GM23338 (cell line): ENCODE data around the gene NOD1. TPM values are rescaled to one million over a fixed set of nuclear protein-coding genes. Genes with fewer than 3 reads are reported as not detected.

Experiments used
- ATAC-seq: fragments of 200-7000 bp; cut with Tn5 transposase; 3 replicates; pipeline ENCODE4 v1.9.1; 2020
- DNase-seq: peaks from one replicate; pipeline ENCODE4 v3.0.0-alpha.2; 2015; ENCODE audit warnings: low spot score
- H2AFZ ChIP-seq: fragments of 200-600 bp; sonication (generic); 2 replicates; pipeline ENCODE4 v1.8.0; 2016; ENCODE audit warnings: antibody characterized with exemption, mild to moderate bottlenecking, moderate library complexity
- H3F3A ChIP-seq: fragments of 200-600 bp; sonication (generic); replicated peaks from 2 replicates; pipeline ENCODE4 v1.8.0; 2017; ENCODE audit warnings: antibody characterized with exemption, mixed run types, low read depth
- H3K27ac ChIP-seq: fragments of 200-600 bp; sonication (generic); 2 replicates; pipeline ENCODE4 v1.6.1; 2016; ENCODE audit warnings: low read depth
- H3K27me3 ChIP-seq: fragments of 200-600 bp; sonication (generic); 2 replicates; pipeline ENCODE4 v1.8.0; 2016; ENCODE audit warnings: mild to moderate bottlenecking, mixed run types, moderate library complexity; ENCODE audit not compliant: insufficient read depth
- H3K36me3 ChIP-seq: fragments of 200-600 bp; sonication (generic); 2 replicates; pipeline ENCODE4 v1.8.0; 2016; ENCODE audit warnings: mild to moderate bottlenecking; ENCODE audit not compliant: insufficient read depth
- H3K4me1 ChIP-seq: fragments of 200-600 bp; sonication (generic); 2 replicates; pipeline ENCODE4 v1.8.0; 2016; ENCODE audit warnings: mild to moderate bottlenecking, moderate library complexity; ENCODE audit not compliant: insufficient read depth
- H3K4me2 ChIP-seq: fragments of 200-600 bp; sonication (generic); 2 replicates; pipeline ENCODE4 v1.7.1; 2017; ENCODE audit warnings: mixed run types
- H3K4me3 ChIP-seq: fragments of 200-600 bp; sonication (generic); 2 replicates; pipeline ENCODE4 v1.6.1; 2016; ENCODE audit warnings: mixed run types
- H3K79me2 ChIP-seq: fragments of 200-600 bp; sonication (generic); replicated peaks from 2 replicates; pipeline ENCODE4 v1.8.0; 2017; ENCODE audit warnings: mild to moderate bottlenecking; ENCODE audit not compliant: insufficient read depth
- H3K9me2 ChIP-seq: fragments of 200-600 bp; sonication (generic); 2 replicates; pipeline ENCODE4 v1.8.0; 2017; ENCODE audit not compliant: insufficient read depth
- H4K20me1 ChIP-seq: fragments of 200-600 bp; sonication (generic); replicated peaks from 2 replicates; pipeline ENCODE4 v1.8.0; 2017; ENCODE audit warnings: mild to moderate bottlenecking; ENCODE audit not compliant: insufficient read depth
- H3K27ac Mint-ChIP-seq: 2 replicates; pipeline ENCODE4 v1.8.0; 2020; ENCODE audit warnings: inconsistent platforms, mild to moderate bottlenecking, moderate library complexity, mixed read lengths
- H3K27me3 Mint-ChIP-seq: 3 replicates; pipeline ENCODE4 v1.8.0; 2022; ENCODE audit warnings: low read depth, mild to moderate bottlenecking, moderate library complexity, mixed read lengths, inconsistent platforms; ENCODE audit not compliant: insufficient read depth, poor library complexity
- H3K36me3 Mint-ChIP-seq: 3 replicates; pipeline ENCODE4 v1.8.0; 2021; ENCODE audit warnings: low read depth, mild to moderate bottlenecking, inconsistent platforms, moderate library complexity, mixed read lengths
- H3K4me1 Mint-ChIP-seq: 3 replicates; pipeline ENCODE4 v1.8.0; 2020; ENCODE audit warnings: mild to moderate bottlenecking, inconsistent platforms, mixed read lengths
- H3K4me3 Mint-ChIP-seq: 3 replicates; pipeline ENCODE4 v1.8.0; 2021; ENCODE audit warnings: moderate library complexity, mild to moderate bottlenecking, inconsistent platforms, mixed read lengths
- H3K9me3 Mint-ChIP-seq: 3 replicates; pipeline ENCODE4 v1.8.0; 2020; ENCODE audit warnings: moderate library complexity, mild to moderate bottlenecking, inconsistent platforms, mixed read lengths
- CTCF ChIP-seq, 2 experiments: fragments of 200-600 bp in 1 of 2; sonication (generic) in 1 of 2; conservative IDR thresholded peaks; 2 replicates each; pipeline versions ENCODE4 v1.5.1 to v1.6.1; 2016 to 2017; ENCODE audit warnings: antibody characterized with exemption in 2 of 2, low read depth in 2 of 2, mild to moderate bottlenecking in 2 of 2, moderate library complexity in 1 of 2
- ETS1 ChIP-seq: IDR thresholded peaks from 2 replicates; pipeline ENCODE4 v1.6.1; 2016; ENCODE audit warnings: antibody characterized with exemption
- EZH2 ChIP-seq: fragments of 200-600 bp; sonication (generic); IDR thresholded peaks from one replicate; pipeline ENCODE4 v1.8.0; 2017; ENCODE audit warnings: antibody characterized with exemption, mild to moderate bottlenecking, low read depth; ENCODE audit not compliant: unreplicated experiment
- EZH2phosphoT487 ChIP-seq: fragments of 200-600 bp; sonication (generic); IDR thresholded peaks from one replicate; pipeline ENCODE4 v1.8.1; 2018; ENCODE audit warnings: antibody characterized with exemption; ENCODE audit not compliant: unreplicated experiment
- STAT1 ChIP-seq: IDR thresholded peaks from one replicate; pipeline ENCODE4 v1.6.1; 2016; ENCODE audit warnings: antibody characterized with exemption; ENCODE audit not compliant: unreplicated experiment
- ZNF462 ChIP-seq: fragments of 250-450 bp; sonication (Bioruptor Pico); IDR thresholded peaks from 2 replicates; pipeline ENCODE4 v1.5.0; 2020; ENCODE audit warnings: mild to moderate bottlenecking, moderate library complexity
- polyA plus RNA-seq: library from polyadenylated mRNA; unstranded; fragments of >200 nt; fragmentation: Nextera tagmentation; extraction: Ambion mirVana; gene quantifications from 2 replicates; pipeline ENCODE4 v1.2.1, GENCODE V29; 2016
- total RNA-seq: library from RNA; depleted of rRNA; stranded (reverse); fragments of >200 nt; shearing (Covaris generic); gene quantifications from 2 replicates; pipeline ENCODE4 v1.2.3, GENCODE V29; 2014

The NOD1 gene
- total and polyA plus RNA-seq, 2 experiments from 2014 or later = 2.1 to 7.3 TPM

GRCh38 chr7:30427296-30428070 is 51.1 kb downstream of the NOD1 start:
- no peaks in the 10 kb centered on the region for H3F3A ChIP-seq
- H3K4me1 ChIP-seq = peaks cover 8% of the 10 kb centered on the region
- no peaks in the 10 kb centered on the region; the same call in 1 of the 2 replicates for H3K9me2 ChIP-seq
- no peak overlapping the region for H3K4me3 Mint-ChIP-seq
- TF ChIP-seq ZNF462 (CRISPR knock-in tag) (no peak), CTCF (conservative IDR thresholded peaks at IDR 0.05; ENCODE audit: low read depth in 2 of 2) (no peak), ETS1 (no peak), EZH2phosphoT487 (no peak), STAT1 (no peak), EZH2 (no peak)
- no peak overlapping the region for H3K4me2 ChIP-seq
- H3K9me3 Mint-ChIP-seq = no peaks in the 10 kb centered on the region
- no peak overlapping the region for H3K4me3 ChIP-seq
- DNase-seq (no peak), ATAC-seq (no peak)
- peaks cover 14% of the 10 kb centered on the region for H3K4me1 Mint-ChIP-seq
- no peaks in the 10 kb centered on the region for H3K79me2 ChIP-seq
- H4K20me1 ChIP-seq = no peaks in the 10 kb centered on the region
- no peaks in the 10 kb centered on the region for H3K27me3 ChIP-seq
- peaks cover 1% of the 10 kb centered on the region for H3K27me3 Mint-ChIP-seq
- no peaks in the 10 kb centered on the region; the same call in 1 of the 2 replicates for H3K36me3 ChIP-seq
- H3K36me3 Mint-ChIP-seq = peaks cover 12% of the 10 kb centered on the region
- H3K27ac ChIP-seq = no peak overlapping the region
- H3K27ac Mint-ChIP-seq = no peak overlapping the region
- H2AFZ ChIP-seq = no peak overlapping the region
